Spleen (tissue), 11 donors: ENCODE measurements around the gene MTA1. TPM values are rescaled to one million over a fixed set of nuclear protein-coding genes. Genes with fewer than 3 reads are reported as not detected.

ENCODE experiments used
- DNase-seq: peaks from one replicate; pipeline ENCODE4 v3.0.0-alpha.2; 2020
- H3K27ac ChIP-seq, 8 donors: fragments of 200-600 bp; sonication (generic) in 7 of 8; 1 replicate in 4 of 8; 2 replicates in 4 of 8; pipeline versions ENCODE4 v1.5.0 to v1.8.0; 2016 to 2021; ENCODE audit warnings: inconsistent platforms in 4 of 8, mild to moderate bottlenecking in 4 of 8, moderate library complexity in 1 of 8
- H3K27me3 ChIP-seq, 7 donors: fragments of 200-600 bp; sonication (generic) in 6 of 7; replicated peaks in 1 of 7; 1 replicate in 4 of 7; 2 replicates in 3 of 7; pipeline versions ENCODE4 v1.5.0 to v1.8.0; 2016 to 2021; ENCODE audit warnings: inconsistent platforms in 3 of 7, mild to moderate bottlenecking in 1 of 7
- H3K36me3 ChIP-seq, 6 donors: fragments of 200-600 bp; sonication (generic) in 5 of 6; 1 replicate in 4 of 6; 2 replicates in 2 of 6; pipeline versions ENCODE4 v1.5.0 to v1.8.0; 2016 to 2021; ENCODE audit warnings: inconsistent platforms in 2 of 6
- H3K4me1 ChIP-seq, 6 donors: fragments of 200-600 bp; sonication (generic) in 5 of 6; 1 replicate in 3 of 6; 2 replicates in 3 of 6; pipeline versions ENCODE4 v1.5.0 to v1.8.0; 2016 to 2021; ENCODE audit warnings: inconsistent platforms in 3 of 6
- H3K4me3 ChIP-seq, 8 donors: fragments of 200-600 bp; sonication (generic) in 7 of 8; 1 replicate in 4 of 8; 2 replicates in 4 of 8; pipeline versions ENCODE4 v1.5.0 to v1.8.0; 2016 to 2021; ENCODE audit warnings: inconsistent platforms in 4 of 8, mild to moderate bottlenecking in 4 of 8, moderate library complexity in 2 of 8
- H3K9me3 ChIP-seq, 8 donors: fragments of 200-600 bp; sonication (generic) in 7 of 8; 1 replicate in 4 of 8; 2 replicates in 4 of 8; pipeline versions ENCODE4 v1.5.0 to v1.8.0; 2016 to 2021; ENCODE audit warnings: inconsistent platforms in 4 of 8
- POLR2A ChIP-seq, 3 donors: fragments of 450-650 bp; IDR thresholded peaks; one replicate each; pipeline ENCODE4 v1.5.1; 2017; ENCODE audit warnings: antibody characterized with exemption in 3 of 3, mild to moderate bottlenecking in 1 of 3
- POLR2AphosphoS5 ChIP-seq, 3 donors: sonication (generic); formaldehyde crosslinking; IDR thresholded peaks; one replicate each; pipeline ENCODE4 v1.5.1; 2017; ENCODE audit warnings: antibody characterized with exemption in 3 of 3
- WGBS, 5 donors: extraction: QIAGEN DNeasy Blood & Tissue Kit in 3 of 5; methylation state at CpG; one replicate each; pipeline versions ENCODE4 v1.1.5 to v1.1.7; 2013 to 2018; 5-methylcytosine and 5-hydroxymethylcytosine counted together
- intact Hi-C: fragments of 100-400 bp; cut with DNase I; formaldehyde crosslinking; loops from one replicate; pipeline ENCODE4 v1.15.0; 2023; ENCODE audit warnings: low total_unique reads
- polyA plus RNA-seq, 3 donors: library from polyadenylated mRNA; stranded (reverse); fragments of 200-250 nt; gene quantifications; one replicate each; pipeline ENCODE4 v1.2.1, GENCODE V29; 2013
- total RNA-seq, 7 donors: library from RNA; depleted of rRNA in 3 of 7; stranded (reverse); fragments of >200 nt in 3 of 7; fragmentation: NEBNext Ultra II Directional in 4 of 7; extraction: Animal tissue kit (Norgen Biotek cat#: 25700) in 4 of 7; gene quantifications; one replicate each; pipeline versions ENCODE4 v1.1.0 to v1.2.1, GENCODE V29; 2016 to 2021
- TF ChIP-seq, protein P1 (sequence below), 11 experiments: fragments of 200-600 bp in 7 of 11; fragments of 450-650 bp in 4 of 11; sonication (generic) in 4 of 11; IDR thresholded peaks in 8 of 11; conservative IDR thresholded peaks in 3 of 11; 1 replicate in 7 of 11; 2 replicates in 4 of 11; pipeline versions ENCODE4 v1.4.0 to v1.8.0; 2016 to 2021; ENCODE audit warnings: antibody characterized with exemption in 11 of 11, inconsistent platforms in 4 of 11, mild to moderate bottlenecking in 1 of 11
- donor health status: healthy with polysubstance abuse.
- donor health status: DM: no; HTN: no; CAD: no; lungs with moderate emphysema.
- donor health status: DM: no; HTN: no; CAD: no.
- donor health status: Bipolar disorder and iron deficiency.
- donor health status: healthy.
- donor health status: DM: no; HTN: no; CAD: no.
- donor health status: DM: yes; HTN: yes; CAD: no.

MTA1 gene
- total and polyA plus RNA-seq, 10 donors: 33.0 to 128 (median 78.2) TPM

DNA sequence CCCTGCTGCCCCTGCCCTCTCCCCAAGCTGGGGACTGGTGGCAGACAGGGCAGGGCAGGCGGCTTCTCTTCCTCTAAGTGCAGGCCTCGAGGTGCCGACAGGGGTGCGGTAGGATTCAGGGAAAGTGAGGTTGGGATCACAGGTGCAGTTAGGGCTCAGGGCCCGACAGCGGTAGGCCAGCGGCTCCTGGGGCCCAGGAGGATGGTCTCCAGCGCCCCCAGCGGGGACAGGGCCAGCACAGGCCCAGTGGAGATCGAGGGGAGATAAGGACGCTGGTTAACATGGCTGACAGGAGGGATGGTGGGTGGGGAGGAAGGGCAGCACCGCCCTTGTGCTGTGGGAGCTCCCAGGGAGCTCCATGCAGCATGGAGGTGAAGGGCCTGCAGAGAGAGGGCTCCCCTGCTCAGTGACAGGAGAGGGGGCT lies 66.1 kb downstream of the MTA1 start:
- TF ChIP-seq, protein P1, sequence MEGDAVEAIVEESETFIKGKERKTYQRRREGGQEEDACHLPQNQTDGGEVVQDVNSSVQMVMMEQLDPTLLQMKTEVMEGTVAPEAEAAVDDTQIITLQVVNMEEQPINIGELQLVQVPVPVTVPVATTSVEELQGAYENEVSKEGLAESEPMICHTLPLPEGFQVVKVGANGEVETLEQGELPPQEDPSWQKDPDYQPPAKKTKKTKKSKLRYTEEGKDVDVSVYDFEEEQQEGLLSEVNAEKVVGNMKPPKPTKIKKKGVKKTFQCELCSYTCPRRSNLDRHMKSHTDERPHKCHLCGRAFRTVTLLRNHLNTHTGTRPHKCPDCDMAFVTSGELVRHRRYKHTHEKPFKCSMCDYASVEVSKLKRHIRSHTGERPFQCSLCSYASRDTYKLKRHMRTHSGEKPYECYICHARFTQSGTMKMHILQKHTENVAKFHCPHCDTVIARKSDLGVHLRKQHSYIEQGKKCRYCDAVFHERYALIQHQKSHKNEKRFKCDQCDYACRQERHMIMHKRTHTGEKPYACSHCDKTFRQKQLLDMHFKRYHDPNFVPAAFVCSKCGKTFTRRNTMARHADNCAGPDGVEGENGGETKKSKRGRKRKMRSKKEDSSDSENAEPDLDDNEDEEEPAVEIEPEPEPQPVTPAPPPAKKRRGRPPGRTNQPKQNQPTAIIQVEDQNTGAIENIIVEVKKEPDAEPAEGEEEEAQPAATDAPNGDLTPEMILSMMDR (IDR thresholded peaks at IDR 0.05 in 8 of 11, conservative IDR thresholded peaks at IDR 0.05 in 3 of 11): peak in 9 of 11 experiments; percentile 19 to 61 (median 40)
- TF ChIP-seq POLR2AphosphoS5 (IDR thresholded peaks at IDR 0.05): peak in 2 of 3 donors; percentile 26 to 42
- no peak for TF ChIP-seq POLR2A (IDR thresholded peaks at IDR 0.05)
- H3K27me3 ChIP-seq: peaks cover 0 to 42% (median 3%) of the 10 kb centered on the region in 7 donors
- H3K27ac ChIP-seq: peak overlapping the region in 7 of 8 donors; percentile 7 to 95 (median 89)
- intact Hi-C loops: loop anchor here (5.0 kb wide), 1 partner anchor 113 kb away; no protein-coding TSS in a partner anchor
- DNase-seq: no peak
- peaks cover 58 to 96% (median 95%) of the 10 kb centered on the region in 6 donors for H3K4me1 ChIP-seq
- 24 to 66% (median 38%) methylated on average over 3 to 12 of the region's 12 CpGs for WGBS, 5 donors
- no peaks in the 10 kb centered on the region for H3K36me3 ChIP-seq
- H3K4me3 ChIP-seq: peak overlapping the region in 2 of 8 donors; percentile 54 to 95
- H3K9me3 ChIP-seq: no peaks in the 10 kb centered on the region

DNA sequence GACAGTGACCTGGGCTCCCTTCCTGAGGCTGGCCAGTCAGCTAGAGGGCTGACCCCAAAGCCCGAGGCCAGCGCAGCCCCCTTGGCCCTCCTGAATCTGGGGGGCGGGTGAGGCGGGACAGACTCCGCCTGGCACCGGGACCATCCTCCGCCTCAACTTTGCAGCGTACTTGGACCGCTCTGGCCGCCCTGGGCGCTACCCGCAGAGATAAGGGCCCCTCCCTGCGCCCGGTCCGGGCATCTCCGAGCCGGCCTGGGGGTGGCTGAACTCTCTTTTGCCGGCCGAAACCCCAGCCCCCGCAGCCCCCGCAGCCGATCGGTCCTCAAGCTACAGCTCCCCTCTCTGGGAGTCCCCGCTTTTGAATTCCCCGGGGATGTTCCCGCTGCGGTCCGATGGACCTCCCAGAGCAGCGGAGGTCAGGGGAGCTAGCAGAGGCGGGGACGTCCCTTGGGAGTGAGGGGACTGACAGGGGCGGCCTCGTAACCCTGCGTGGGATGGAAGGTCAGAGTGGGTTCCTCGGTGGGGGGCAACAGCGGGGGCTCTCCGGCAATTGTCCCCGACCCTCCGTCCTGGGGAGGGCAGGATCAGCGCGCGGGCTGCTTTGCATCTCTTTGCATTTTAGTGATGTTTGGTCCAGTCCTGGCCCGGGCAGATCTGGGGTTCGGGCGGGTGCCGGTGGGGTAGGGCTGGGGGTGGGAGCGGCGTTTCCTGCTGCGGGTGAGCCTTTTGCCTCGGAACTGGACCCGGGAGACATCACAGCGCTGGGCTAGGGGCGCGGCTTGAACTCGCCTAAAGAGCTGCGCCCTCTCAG lies 66.7 kb downstream of the MTA1 start, which contains the start of gene CRIP1:
CRIP1 (plus strand) TSS at position 724 of the 811 bp plus-strand sequence. CDS start 374 bp downstream, outside the sequence.
- TF ChIP-seq POLR2A (IDR thresholded peaks at IDR 0.05): no peak
- no peak for TF ChIP-seq POLR2AphosphoS5 (IDR thresholded peaks at IDR 0.05)
- TF ChIP-seq, protein P1 (IDR thresholded peaks at IDR 0.05 in 8 of 11, conservative IDR thresholded peaks at IDR 0.05 in 3 of 11): no peak
- H3K36me3 ChIP-seq: no peaks in the 10 kb centered on the region
- peak within 1 kb of the TSS; percentile 30 to 95 (median 51) for H3K4me3 ChIP-seq
- DNase-seq: no peak
- H3K27ac ChIP-seq: peak within 1 kb of the TSS; percentile 64 to 95 (median 88)
- WGBS, 5 donors: 7 to 18% (median 8%) methylated on average over 21 to 56 of the region's 56 CpGs
- H3K27me3 ChIP-seq: peaks cover 0 to 37% (median 3%) of the 10 kb centered on the region in 7 donors
- peaks cover 52 to 92% (median 90%) of the 10 kb centered on the region in 6 donors for H3K4me1 ChIP-seq
- no peaks in the 10 kb centered on the region for H3K9me3 ChIP-seq
- intact Hi-C loops: loop anchor here (5.0 kb wide), 1 partner anchor 114 kb away; no protein-coding TSS in a partner anchor

DNA sequence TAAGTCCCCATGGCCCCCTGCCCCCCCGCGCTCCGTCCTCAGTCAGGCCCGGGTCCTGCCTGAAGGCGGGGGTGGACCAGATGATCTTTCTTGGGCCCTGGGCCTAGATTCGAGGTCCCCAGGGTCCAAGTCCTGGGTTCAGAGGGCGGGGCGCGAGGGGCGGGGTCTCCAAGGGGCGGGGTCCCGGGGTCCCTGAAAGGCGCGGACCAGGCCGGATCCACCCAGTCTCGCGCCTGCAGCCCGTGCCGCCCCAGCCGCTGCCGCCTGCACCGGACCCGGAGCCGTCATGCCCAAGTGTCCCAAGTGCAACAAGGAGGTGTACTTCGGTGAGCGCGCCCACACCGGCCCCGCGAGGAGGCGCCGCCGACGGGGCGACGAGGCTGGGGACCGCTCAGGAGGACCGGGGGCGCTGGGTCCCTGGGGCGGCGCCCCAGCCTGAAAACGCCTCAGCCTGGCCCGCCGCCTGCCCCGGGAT lies 67.4 kb downstream of the MTA1 start:
- Histone ChIP-seq H3K27me3 (peaks cover 0 to 36% (median 3%) of the 10 kb centered on the region in 7 donors), H3K4me1 (peaks cover 48 to 92% (median 89%) of the 10 kb centered on the region in 6 donors), H3K9me3 (no peaks in the 10 kb centered on the region), H3K4me3 (peak overlapping the region; percentile 30 to 95 (median 51)), H3K27ac (peak overlapping the region; percentile 64 to 95 (median 88)), H3K36me3 (no peaks in the 10 kb centered on the region)
- intact Hi-C loops: loop anchor here (5.0 kb wide), 1 partner anchor 115 kb away; no protein-coding TSS in a partner anchor
- DNase-seq: peak; percentile 90
- TF ChIP-seq POLR2AphosphoS5 (IDR thresholded peaks at IDR 0.05) (peak in 2 of 3 donors; percentile 55), POLR2A (IDR thresholded peaks at IDR 0.05) (peak in 1 of 3 donors; percentile 29)
- TF ChIP-seq, protein P1 (IDR thresholded peaks at IDR 0.05 in 8 of 11, conservative IDR thresholded peaks at IDR 0.05 in 3 of 11): no peak
- WGBS, 5 donors: 2 to 4% (median 3%) methylated on average over 6 to 45 of the region's 45 CpGs
